GM12878 (cell line): ENCODE results near the gene WDR38. TPM values are rescaled to one million over a fixed set of nuclear protein-coding genes. Genes with fewer than 3 reads are reported as not detected.

ENCODE experiments used
- ATAC-seq: fragments of 200-7000 bp; cut with Tn5 transposase; 3 replicates; pipeline ENCODE4 v1.9.1; 2020; ENCODE audit warnings: mild to moderate bottlenecking, moderate library complexity
- BruUV-seq: library from RNA; stranded (reverse); fragments of 400-500 nt; replicated peaks from 2 replicates; lab custom pipeline; 2021; lab: Mats Ljungman, UMichigan
- CTCF ChIA-PET: fragments of 300-600 bp; sonication (Branson Sonifier 250); formaldehyde crosslinking; extraction: SDS; loops from one replicate; lab custom pipeline; 2021; ENCODE audit warnings: inconsistent platforms; lab: Yijun Ruan, JAX
- POLR2A ChIA-PET: fragments of 350-600 bp; formaldehyde crosslinking; extraction: SDS; loops from one replicate; lab custom pipeline; 2021; ENCODE audit warnings: inconsistent platforms; lab: Charles Lee
- RAD21 ChIA-PET: fragments of 300-600 bp; sonication (Branson Sonifier 250); formaldehyde crosslinking; loops from one replicate; lab custom pipeline; 2023; ENCODE audit warnings: antibody characterized with exemption; ENCODE audit not compliant: unreplicated experiment; lab: Charles Lee
- SMC1A ChIA-PET: fragments of 300-600 bp; sonication (Branson Sonifier 250); formaldehyde crosslinking; loops from one replicate; lab custom pipeline; 2023; ENCODE audit not compliant: unreplicated experiment, uncharacterized antibody; lab: Charles Lee
- DNase-seq: peaks from one replicate; pipeline ENCODE4 v3.0.0-alpha.2; 2011; ENCODE audit warnings: low read depth, low spot score
- FAIRE-seq: peaks from 3 replicates; lab custom pipeline; 2011; peaks lifted over from hg19 to GRCh38; lab: Jason Lieb, UNC
- H2AFZ ChIP-seq: 2 replicates; pipeline ENCODE4 v1.6.0; 2011; ENCODE audit warnings: low read depth, low read length, control low read depth; ENCODE audit not compliant: control insufficient read depth
- H3K27ac ChIP-seq: 2 replicates; pipeline ENCODE4 v1.5.1; 2011; ENCODE audit warnings: control low read depth; ENCODE audit not compliant: control insufficient read depth, insufficient read depth
- H3K27me3 ChIP-seq, 2 experiments: replicated peaks in 1 of 2; 2 replicates each; pipeline versions ENCODE4 v1.6.0 to v1.6.1; 2011; ENCODE audit warnings: low read length in 1 of 2; ENCODE audit not compliant: control insufficient read depth in 2 of 2, insufficient read depth in 2 of 2
- H3K36me3 ChIP-seq, 2 experiments: 2 replicates each; pipeline ENCODE4 v1.5.1; 2011; ENCODE audit warnings: low read length in 1 of 2; ENCODE audit not compliant: control insufficient read depth in 2 of 2, insufficient read depth in 2 of 2
- H3K4me1 ChIP-seq: 2 replicates; pipeline ENCODE4 v1.6.1; 2011; ENCODE audit warnings: mild to moderate bottlenecking, low read length, moderate library complexity, mixed read lengths; ENCODE audit not compliant: control insufficient read depth, insufficient read depth
- H3K4me2 ChIP-seq: 2 replicates; pipeline ENCODE4 v1.6.0; 2011; ENCODE audit warnings: control low read depth; ENCODE audit not compliant: control insufficient read depth, insufficient read depth
- H3K4me3 ChIP-seq: fragments of 200-600 bp; sonication (generic); 2 replicates; pipeline ENCODE4 v1.5.1; 2016
- H3K79me2 ChIP-seq: 2 replicates; pipeline ENCODE4 v1.6.0; 2011; ENCODE audit warnings: low read length; ENCODE audit not compliant: control insufficient read depth, insufficient read depth
- H3K9ac ChIP-seq: 2 replicates; pipeline ENCODE4 v1.8.0; 2011; ENCODE audit warnings: low read length, control low read depth, mixed read lengths; ENCODE audit not compliant: control insufficient read depth, insufficient read depth
- H3K9me3 ChIP-seq: replicated peaks from 3 replicates; pipeline ENCODE4 v1.5.1; 2011; ENCODE audit warnings: mild to moderate bottlenecking, low read length; ENCODE audit not compliant: control insufficient read depth, insufficient read depth
- H4K20me1 ChIP-seq: 2 replicates; pipeline ENCODE4 v1.6.0; 2011; ENCODE audit not compliant: control insufficient read depth, insufficient read depth
- BCL3 ChIP-seq: IDR thresholded peaks from 2 replicates; pipeline ENCODE4 v1.6.1; 2011; ENCODE audit warnings: borderline replicate concordance, low read depth, mild to moderate bottlenecking, moderate library complexity, low read length; ENCODE audit not compliant: insufficient read depth, poor library complexity, severe bottlenecking
- EP300 ChIP-seq, 2 experiments: fragments of 150-350 bp in 1 of 2; IDR thresholded peaks; 2 replicates each; pipeline ENCODE4 v1.6.1; 2011 to 2012; ENCODE audit warnings: low read depth in 2 of 2, low read length in 2 of 2, borderline replicate concordance in 1 of 2, improper control_type of control experiment in 1 of 2, inconsistent platforms in 1 of 2; ENCODE audit not compliant: control insufficient read depth in 1 of 2
- KAT2A ChIP-seq: conservative IDR thresholded peaks from 2 replicates; pipeline ENCODE4 v1.6.1; 2011; ENCODE audit warnings: low read depth, low read length; ENCODE audit not compliant: control insufficient read depth
- PAX8 ChIP-seq: fragments of 450-650 bp; IDR thresholded peaks from 2 replicates; pipeline ENCODE4 v1.6.1; 2017; ENCODE audit warnings: mild to moderate bottlenecking, moderate library complexity
- POLR2AphosphoS2 ChIP-seq: IDR thresholded peaks from 2 replicates; pipeline ENCODE4 v1.6.1; 2011; ENCODE audit warnings: low read depth, mild to moderate bottlenecking, low read length, improper control_type of control experiment, moderate library complexity
- WGBS: methylation state at CpG from one replicate; pipeline ENCODE4 v1.1.6; 2016; ENCODE audit warnings: low lambda C conversion rate; ENCODE audit not compliant: insufficient replicate concordance, insufficient coverage; ENCODE audit errors: missing lambda C conversion rate; 5-methylcytosine and 5-hydroxymethylcytosine counted together
- in situ Hi-C: fragments of 300-500 bp; cut with MboI; formaldehyde crosslinking; loops from 9 replicates; pipeline ENCODE4 v1.14.3; 2018; ENCODE audit warnings: mixed read lengths
- intact Hi-C: fragments of 100-400 bp; cut with micrococcal nuclease; formaldehyde crosslinking; loops from one replicate; pipeline ENCODE4 v1.14.2; 2022; ENCODE audit not compliant: unreplicated experiment
- polyA plus RNA-seq, 11 experiments: library from polyadenylated mRNA; depleted of rRNA in 4 of 11; unstranded in 6 of 11; stranded (reverse) in 5 of 11; fragments of >200 nt; fragmentation: Nextera tagmentation in 4 of 11; fragmentation: Illumina TruSeq in 1 of 11; extraction: Ambion mirVana in 4 of 11; extraction: Trizol in 1 of 11; gene quantifications; 1 replicate in 1 of 11; 2 replicates in 10 of 11; pipeline versions ENCODE4 v1.2.1 to v1.2.3, GENCODE V29; 2011 to 2016; ENCODE audit warnings: inconsistent platforms in 2 of 11, missing spikeins in 2 of 11, low read depth in 1 of 11
- total RNA-seq, 4 experiments: library from RNA; depleted of rRNA in 3 of 4; stranded (reverse); fragments of >200 nt in 3 of 4; fragmentation: Illumina TruSeq in 1 of 4; extraction: Trizol in 1 of 4; gene quantifications; 2 replicates each; pipeline versions ENCODE4 v1.2.1 to v1.2.3, GENCODE V29; 2013 to 2021

Gene WDR38
- total and polyA plus RNA-seq, 10 of the 15 experiments (the other 5 are each of a cell fraction or from before 2014, with no cell fraction given) = not detected

- Histone ChIP-seq H3K9me3 (no peaks in the 10 kb centered on the region), H3K9ac (no peak overlapping the region), H3K4me2 (no peak overlapping the region), H3K4me1 (peaks cover 6% of the 10 kb centered on the region), H2AFZ (no peak overlapping the region), H3K79me2 (peaks cover 2% of the 10 kb centered on the region; the same call in 1 of the 2 replicates), H3K27me3 (no peaks in the 10 kb centered on the region), H3K36me3 (peaks cover 24 to 32% of the 10 kb centered on the region in 2 experiments), H4K20me1 (no peaks in the 10 kb centered on the region; the same call in 1 of the 2 replicates), H3K27ac (no peak overlapping the region), H3K4me3 (no peak overlapping the region)
- FAIRE-seq (no peak), ATAC-seq (no peak), DNase-seq (no peak)
- BruUV-seq = no TSS peak
- TF ChIP-seq BCL3 (no peak), PAX8 (no peak), KAT2A (no peak), EP300 (IDR thresholded peaks at IDR 0.05; ENCODE audit: borderline replicate concordance in 1 of 2, control insufficient read depth in 1 of 2, low read depth in 2 of 2, low read length in 2 of 2) (no peak), POLR2AphosphoS2 (no peak)
- in situ Hi-C loops = no loop called here
- ChIA-PET SMC1A (no interaction called here), RAD21 (no interaction called here), POLR2A (interaction anchor here (1.2 to 1.3 kb wide), 2 partner anchors 9 to 12 kb away, joined by 3 read pairs; no protein-coding TSS in a partner anchor), CTCF (interaction anchor here (1.0 kb wide), 2 partner anchors 9 to 28 kb away, joined by 3 to 8 read pairs; partner anchors contain the start of gene WDR38)
- 94% methylated on average over 15 of the region's 16 CpGs for WGBS
- intact Hi-C loops = no loop called here
Measured at GRCh38 chr9:124881138-124881743, 28.0 kb downstream of the WDR38 start.
